Right lobe of liver (tissue), 6 donors: Measurements from ENCODE around the gene TFPI2. TPM values are rescaled to one million over a fixed set of nuclear protein-coding genes. Genes with fewer than 3 reads are reported as not detected.

ENCODE experiments used
- ATAC-seq, 4 donors: fragments of 200-7000 bp; cut with Tn5 transposase; one replicate each; pipeline ENCODE4 v1.9.1; 2020; ENCODE audit warnings: mild to moderate bottlenecking in 4 of 4, moderate library complexity in 4 of 4
- DNase-seq, 3 donors: peaks; one replicate each; pipeline ENCODE4 v3.0.0-alpha.2; 2020
- H3K27ac ChIP-seq, 3 donors: fragments of 200-600 bp; one replicate each; pipeline ENCODE4 v1.8.0; 2022
- H3K27me3 ChIP-seq, 2 donors: fragments of 200-600 bp; one replicate each; pipeline ENCODE4 v1.8.0; 2022
- H3K36me3 ChIP-seq, 4 donors: fragments of 200-600 bp; sonication (generic) in 1 of 4; one replicate each; pipeline versions ENCODE4 v1.5.1 to v1.8.0; 2017 to 2022; ENCODE audit warnings: control low read depth in 1 of 4
- H3K4me1 ChIP-seq, 4 donors: fragments of 200-600 bp; sonication (generic) in 1 of 4; one replicate each; pipeline versions ENCODE4 v1.5.1 to v1.8.0; 2017 to 2022; ENCODE audit warnings: control low read depth in 1 of 4
- H3K4me3 ChIP-seq, 3 donors: fragments of 200-600 bp; one replicate each; pipeline ENCODE4 v1.8.0; 2022
- H3K9me3 ChIP-seq, 4 donors: fragments of 200-600 bp; sonication (generic) in 1 of 4; one replicate each; pipeline versions ENCODE4 v1.5.1 to v1.8.0; 2017 to 2022; ENCODE audit warnings: control low read depth in 1 of 4
- POLR2A ChIP-seq: fragments of 450-650 bp; IDR thresholded peaks from one replicate; pipeline ENCODE4 v1.6.1; 2017; ENCODE audit warnings: antibody characterized with exemption, mild to moderate bottlenecking
- WGBS: methylation state at CpG from one replicate; pipeline ENCODE4 v1.1.6; 2018; ENCODE audit warnings: low coverage, low lambda C conversion rate; ENCODE audit not compliant: insufficient coverage; ENCODE audit errors: missing lambda C conversion rate; 5-methylcytosine and 5-hydroxymethylcytosine counted together
- intact Hi-C, 2 donors: fragments of 100-400 bp; cut with DNase I; formaldehyde crosslinking; loops; one replicate each; pipeline versions ENCODE4 v1.11.2 to v1.14.1; 2022
- total RNA-seq, 6 experiments: library from RNA; depleted of rRNA in 2 of 6; stranded (reverse); fragments of >200 nt in 2 of 6; fragmentation: NEBNext Ultra II Directional in 3 of 6; extraction: Animal tissue kit (Norgen Biotek cat#: 25700) in 3 of 6; gene quantifications; one replicate each; pipeline versions ENCODE4 v1.1.0 to v1.2.4, GENCODE V29; 2016 to 2023
- TF ChIP-seq, protein P1 (sequence below), 4 donors: fragments of 200-600 bp in 3 of 4; fragments of 450-650 bp in 1 of 4; IDR thresholded peaks; one replicate each; pipeline versions ENCODE4 v1.5.1 to v1.8.0; 2016 to 2022; ENCODE audit warnings: antibody characterized with exemption in 4 of 4, mild to moderate bottlenecking in 2 of 4
- donor health status: DM: no; HTN: yes; CAD: no.
- donor health status: DM: no; HTN: no; CAD: no.
- donor health status: DM: no; HTN: no; CAD: no.
- donor health status: DM: no; HTN: yes; CAD: no.
- donor health status: DM: no; HTN: yes; CAD: no.

Gene TFPI2
- total RNA-seq, 6 experiments from 2014 or later = 0.49 to 17.0 (median 2.0) TPM

DNA sequence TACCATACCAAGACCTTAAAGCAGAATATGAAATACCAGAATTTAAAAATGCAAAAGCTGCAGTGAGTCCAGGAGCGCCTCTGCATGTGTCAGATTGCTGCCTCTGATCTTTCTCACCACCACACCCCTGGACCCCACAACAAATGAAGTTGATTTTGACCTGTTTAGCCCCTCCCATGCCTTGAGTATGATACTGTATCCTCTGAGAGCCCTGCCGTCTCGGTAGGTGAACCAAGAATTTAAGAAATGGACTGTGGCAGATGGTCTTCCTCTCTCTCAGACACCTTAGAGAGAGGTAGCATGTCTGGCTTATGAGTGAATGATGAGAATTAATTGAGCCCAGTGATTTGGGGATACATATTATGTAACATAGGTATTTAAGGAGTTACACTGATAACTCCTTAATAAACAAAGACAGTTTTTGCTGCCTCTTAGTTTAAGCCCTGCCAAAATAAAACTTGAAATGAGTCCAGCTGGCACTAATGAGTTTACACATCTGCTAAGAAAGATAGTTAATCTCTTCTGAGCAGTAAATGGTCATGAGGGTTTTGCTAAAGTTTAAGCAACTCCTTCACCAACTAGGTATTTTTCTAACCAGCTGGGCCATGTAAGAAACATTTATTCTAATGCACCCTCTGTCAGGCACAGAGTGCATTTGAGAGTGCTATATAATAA is 4.5 kb upstream of the TFPI2 start:
- H3K4me3 ChIP-seq = no peak overlapping the region
- ATAC-seq (peak in 1 of 4 donors; percentile 24), DNase-seq (no peak)
- no peaks in the 10 kb centered on the region for H3K36me3 ChIP-seq
- TF ChIP-seq POLR2A = no peak
- H3K27ac ChIP-seq = no peak overlapping the region
- H3K9me3 ChIP-seq = no peaks in the 10 kb centered on the region
- 40% methylated on average over 3 of the region's 3 CpGs for WGBS
- peaks cover 0 to 2% (median 0%) of the 10 kb centered on the region in 4 donors for H3K4me1 ChIP-seq
- intact Hi-C loops = no loop called here
- no peaks in the 10 kb centered on the region for H3K27me3 ChIP-seq

DNA sequence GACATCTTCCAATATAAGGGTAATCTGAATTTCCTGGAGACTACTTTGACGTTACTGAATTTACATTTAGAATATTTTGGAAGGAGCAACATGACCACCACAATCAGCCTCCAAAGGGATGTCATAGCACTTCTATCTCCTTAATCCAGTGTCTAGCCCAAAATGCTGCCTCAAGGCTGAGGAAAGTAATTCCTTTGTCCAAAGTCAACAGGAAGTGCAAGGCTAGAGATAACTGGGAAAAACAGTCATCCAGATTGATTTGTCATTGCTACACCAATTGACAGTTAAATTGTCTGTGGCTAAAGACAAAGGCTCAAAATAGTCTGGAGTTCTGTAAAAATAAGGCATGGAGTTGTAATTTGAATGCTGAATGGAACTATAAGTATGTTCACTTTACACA is 3.9 kb upstream of the TFPI2 start:
- 38% methylated on average over 1 of the region's 1 CpG for WGBS
- intact Hi-C loops = no loop called here

DNA sequence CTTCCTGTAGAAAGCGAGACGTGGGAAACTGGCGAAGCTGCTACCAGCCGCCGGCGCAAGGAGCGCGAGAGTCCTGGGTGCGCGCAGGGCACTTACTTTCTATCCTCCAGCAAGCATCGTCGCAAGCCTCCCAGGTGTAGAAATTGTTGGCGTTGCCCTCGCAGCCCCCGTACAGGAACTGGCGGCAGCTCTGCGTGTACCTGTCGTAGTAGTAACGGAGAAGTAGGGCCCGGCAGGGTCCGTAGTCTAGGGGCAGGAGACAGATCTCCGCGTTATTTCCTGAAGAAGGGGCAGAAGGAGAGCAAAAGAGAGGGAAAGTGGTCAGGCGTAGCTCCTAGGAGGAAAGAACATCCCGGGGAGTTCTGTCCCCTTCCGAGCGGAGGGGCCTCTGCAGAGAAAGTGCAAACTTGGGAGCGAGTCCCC is 501 bp downstream of the TFPI2 start:
- no peak for TF ChIP-seq POLR2A
- TF ChIP-seq, protein P1, sequence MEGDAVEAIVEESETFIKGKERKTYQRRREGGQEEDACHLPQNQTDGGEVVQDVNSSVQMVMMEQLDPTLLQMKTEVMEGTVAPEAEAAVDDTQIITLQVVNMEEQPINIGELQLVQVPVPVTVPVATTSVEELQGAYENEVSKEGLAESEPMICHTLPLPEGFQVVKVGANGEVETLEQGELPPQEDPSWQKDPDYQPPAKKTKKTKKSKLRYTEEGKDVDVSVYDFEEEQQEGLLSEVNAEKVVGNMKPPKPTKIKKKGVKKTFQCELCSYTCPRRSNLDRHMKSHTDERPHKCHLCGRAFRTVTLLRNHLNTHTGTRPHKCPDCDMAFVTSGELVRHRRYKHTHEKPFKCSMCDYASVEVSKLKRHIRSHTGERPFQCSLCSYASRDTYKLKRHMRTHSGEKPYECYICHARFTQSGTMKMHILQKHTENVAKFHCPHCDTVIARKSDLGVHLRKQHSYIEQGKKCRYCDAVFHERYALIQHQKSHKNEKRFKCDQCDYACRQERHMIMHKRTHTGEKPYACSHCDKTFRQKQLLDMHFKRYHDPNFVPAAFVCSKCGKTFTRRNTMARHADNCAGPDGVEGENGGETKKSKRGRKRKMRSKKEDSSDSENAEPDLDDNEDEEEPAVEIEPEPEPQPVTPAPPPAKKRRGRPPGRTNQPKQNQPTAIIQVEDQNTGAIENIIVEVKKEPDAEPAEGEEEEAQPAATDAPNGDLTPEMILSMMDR (IDR thresholded peaks at IDR 0.05) = no peak
- ATAC-seq = peak; percentile 48 to 58 (median 54)
- H3K36me3 ChIP-seq = no peaks in the 10 kb centered on the region
- H3K4me3 ChIP-seq = peak overlapping the region; percentile 17 to 43 (median 39)
- intact Hi-C loops = no loop called here
- H3K27ac ChIP-seq = peak overlapping the region in 2 of 3 donors; percentile 38 to 65
- H3K4me1 ChIP-seq = peaks cover 0 to 4% (median 0%) of the 10 kb centered on the region in 4 donors
- no peaks in the 10 kb centered on the region for H3K9me3 ChIP-seq
- WGBS = under 1% methylated on average over 20 of the region's 28 CpGs
- no peaks in the 10 kb centered on the region for H3K27me3 ChIP-seq
- peak in 1 of 3 donors; percentile 25 for DNase-seq

More for the DNA sequence above, 3.9 kb upstream of the TFPI2 start:
- DNase-seq = no peak
- H3K4me1 ChIP-seq = peaks cover 0 to 4% (median 0%) of the 10 kb centered on the region in 4 donors
- H3K9me3 ChIP-seq = no peaks in the 10 kb centered on the region
- no peak overlapping the region for H3K4me3 ChIP-seq
- no peak overlapping the region for H3K27ac ChIP-seq
- no peaks in the 10 kb centered on the region for H3K36me3 ChIP-seq
- no peak for TF ChIP-seq POLR2A
- TF ChIP-seq, protein P1 (IDR thresholded peaks at IDR 0.05) = no peak
- ATAC-seq = peak in 2 of 4 donors; percentile 45 to 55
- no peaks in the 10 kb centered on the region for H3K27me3 ChIP-seq

DNA sequence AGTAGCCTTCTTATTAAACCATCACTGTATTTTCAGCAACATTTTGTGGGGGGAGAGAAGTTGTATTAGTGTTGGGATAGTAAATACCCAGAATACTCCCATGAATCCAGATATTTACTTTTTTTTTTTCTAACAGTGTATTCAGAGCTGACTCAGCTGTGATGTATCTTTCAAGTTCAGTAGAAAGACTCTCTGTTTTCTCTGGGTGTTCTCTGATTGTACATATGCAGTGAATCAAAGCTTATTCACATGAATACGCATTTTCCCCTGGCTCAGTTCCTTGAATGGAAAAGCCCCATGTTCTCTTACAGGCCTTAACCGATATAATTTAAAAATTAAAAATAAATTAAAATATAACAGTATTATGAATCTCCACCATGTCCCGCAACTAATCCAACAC is 1.3 kb downstream of the TFPI2 start:
- no peaks in the 10 kb centered on the region for H3K9me3 ChIP-seq
- no peak overlapping the region for H3K27ac ChIP-seq
- 62% methylated on average over 3 of the region's 3 CpGs for WGBS
- no peaks in the 10 kb centered on the region for H3K27me3 ChIP-seq
- H3K4me3 ChIP-seq = peak overlapping the region in 1 of 3 donors; percentile 39
- intact Hi-C loops = no loop called here
- ATAC-seq = no peak
- no peak for TF ChIP-seq POLR2A
- TF ChIP-seq, protein P1 (IDR thresholded peaks at IDR 0.05) = no peak
- peaks cover 0 to 4% (median 0%) of the 10 kb centered on the region in 4 donors for H3K4me1 ChIP-seq
- no peaks in the 10 kb centered on the region for H3K36me3 ChIP-seq
- DNase-seq = no peak

DNA sequence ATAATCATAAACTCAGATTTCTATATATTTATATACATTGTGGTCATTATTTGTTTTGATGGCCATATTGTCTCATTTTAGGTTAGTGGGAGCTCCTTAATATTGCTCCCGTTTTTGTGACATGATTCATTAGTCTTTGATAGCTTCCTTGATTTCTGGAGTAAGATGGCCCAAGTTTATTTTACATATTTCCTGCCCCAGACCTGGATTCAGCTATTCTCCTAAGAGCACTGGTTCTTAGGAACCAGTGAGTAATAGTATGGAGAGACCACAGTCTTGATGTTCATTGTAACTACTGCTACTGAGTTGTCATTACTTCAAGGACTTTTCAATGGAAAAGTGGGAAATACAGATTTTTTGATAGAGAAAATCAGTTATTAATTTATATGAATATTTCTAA is 6.0 kb downstream of the TFPI2 start:
- no peaks in the 10 kb centered on the region for H3K27me3 ChIP-seq
- intact Hi-C loops = no loop called here
- DNase-seq (no peak), ATAC-seq (no peak)
- H3K36me3 ChIP-seq = no peaks in the 10 kb centered on the region
- TF ChIP-seq, protein P1 (IDR thresholded peaks at IDR 0.05) = no peak
- no peak overlapping the region for H3K4me3 ChIP-seq
- WGBS = 13% methylated on average over 1 of the region's 1 CpG
- H3K27ac ChIP-seq = no peak overlapping the region
- no peaks in the 10 kb centered on the region for H3K9me3 ChIP-seq
- H3K4me1 ChIP-seq = no peaks in the 10 kb centered on the region
